HG03342 (cell line): ENCODE measurements around the gene MYOZ3.

ENCODE experiments used
- ATAC-seq: cut with Tn5 transposase; IDR thresholded peaks from one replicate; pipeline ENCODE4 v1.9.1; 2021; ENCODE audit warnings: mild to moderate bottlenecking, moderate library complexity; ENCODE audit not compliant: unreplicated experiment

Gene MYOZ3

DNA sequence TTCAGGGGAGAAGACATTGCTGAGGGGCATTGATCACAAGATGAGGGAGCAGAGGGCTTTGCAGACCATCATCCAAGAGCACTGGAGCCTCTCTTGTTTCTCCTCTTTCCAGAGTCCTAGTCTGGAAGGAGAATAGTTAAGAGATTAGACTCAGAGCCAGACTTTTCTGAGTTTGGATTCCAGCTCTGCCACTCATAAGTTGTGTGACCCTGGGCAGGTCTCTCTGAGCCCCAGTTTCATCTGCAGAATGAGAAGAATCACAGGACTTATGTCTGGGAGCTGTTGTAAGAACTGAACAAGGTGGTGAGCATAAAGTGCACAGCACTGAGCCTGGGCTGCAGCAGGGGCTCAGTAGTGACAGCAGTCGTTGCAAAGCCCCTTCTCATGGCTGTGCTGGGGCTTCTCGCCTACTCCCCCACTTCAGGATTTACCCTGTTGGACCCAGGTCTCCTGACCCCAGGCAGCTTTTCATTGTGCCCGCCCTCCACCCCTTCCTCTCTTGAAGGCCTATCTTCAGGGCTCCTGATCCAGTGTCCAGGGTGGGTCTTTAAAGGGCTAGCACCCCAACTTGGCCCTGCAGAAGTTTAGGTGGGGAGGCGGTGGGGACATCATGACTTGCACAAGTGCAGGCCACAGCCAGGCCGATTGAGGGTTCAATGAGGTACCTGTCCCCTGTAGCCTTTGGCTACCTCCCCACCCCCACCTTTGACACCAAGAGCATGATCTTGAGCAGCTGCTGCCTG lies 19.1 kb upstream of the MYOZ3 start:
- ATAC-seq: no peak

DNA sequence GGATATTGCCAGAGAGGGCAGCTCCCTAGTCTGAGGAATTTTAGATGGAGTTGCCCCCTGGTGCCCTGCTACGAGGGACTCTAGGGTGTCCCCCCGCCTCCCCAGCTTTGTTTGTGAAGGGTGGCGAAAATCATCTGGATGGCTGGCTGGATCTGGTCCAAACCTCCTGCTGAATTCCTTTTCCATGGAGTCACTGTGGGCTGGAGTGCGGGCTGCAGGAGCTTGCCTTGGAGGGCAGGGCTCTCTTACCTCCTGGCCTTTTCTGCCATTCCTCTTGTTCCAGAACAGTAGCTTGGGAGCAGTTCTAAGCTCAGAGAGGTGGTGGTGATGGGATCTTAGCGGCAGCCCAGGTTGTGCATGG lies 18.5 kb upstream of the MYOZ3 start:
- no peak for ATAC-seq

DNA sequence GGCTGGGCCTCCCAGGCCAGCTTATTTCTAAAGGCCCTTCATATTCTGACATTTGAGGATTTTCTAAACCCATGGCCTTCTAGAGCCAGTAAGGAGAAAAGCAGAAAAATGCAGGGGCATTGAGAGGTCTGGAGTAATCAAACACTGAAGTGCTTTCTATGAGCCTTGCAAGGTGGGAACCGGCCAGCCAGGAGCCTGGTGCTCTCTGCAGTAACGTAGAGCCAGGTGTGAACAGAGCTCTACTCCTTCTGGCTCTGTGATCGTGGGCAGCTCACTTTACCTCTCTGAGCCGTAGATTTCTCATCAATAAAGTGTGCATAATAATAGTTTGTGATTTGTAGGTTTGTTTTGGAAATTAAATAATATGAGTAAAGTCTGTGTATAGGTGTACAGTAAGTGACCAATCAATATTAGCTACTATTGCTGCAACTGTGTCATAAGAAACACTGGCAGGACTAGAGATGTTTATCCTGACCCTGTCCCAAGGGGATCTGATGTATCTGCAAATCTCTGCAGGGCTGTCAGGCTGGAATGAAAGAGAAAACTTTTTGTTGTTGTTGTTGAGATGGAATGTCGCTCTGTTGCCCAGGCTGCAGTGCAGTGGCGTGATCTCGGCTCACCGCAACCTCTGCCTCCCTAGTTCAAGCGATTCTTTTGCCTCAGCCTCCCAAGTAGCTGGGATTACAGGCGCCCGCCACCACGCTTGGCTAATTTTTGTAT lies 17.9 kb upstream of the MYOZ3 start:
- ATAC-seq: no peak

DNA sequence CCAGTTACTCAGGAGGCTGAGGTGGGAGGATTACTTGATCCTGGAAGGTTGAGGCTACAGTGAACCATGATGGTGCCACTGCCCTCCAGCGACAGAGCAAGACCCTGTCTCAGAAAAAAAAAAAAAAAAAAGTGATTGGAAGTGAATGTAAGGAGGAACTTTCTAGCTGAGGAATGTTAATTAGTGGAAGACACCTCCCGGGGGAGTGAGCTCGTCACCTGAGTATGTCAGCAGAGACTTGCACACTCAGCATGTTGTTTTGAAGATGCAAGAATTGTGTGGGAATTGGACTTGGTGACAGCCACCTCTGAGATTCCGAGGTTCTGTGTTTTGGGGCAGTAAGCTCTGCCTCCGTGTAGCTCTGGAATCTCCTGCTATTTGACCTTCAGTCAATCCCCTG lies 17.0 kb upstream of the MYOZ3 start:
- ATAC-seq: no peak

DNA sequence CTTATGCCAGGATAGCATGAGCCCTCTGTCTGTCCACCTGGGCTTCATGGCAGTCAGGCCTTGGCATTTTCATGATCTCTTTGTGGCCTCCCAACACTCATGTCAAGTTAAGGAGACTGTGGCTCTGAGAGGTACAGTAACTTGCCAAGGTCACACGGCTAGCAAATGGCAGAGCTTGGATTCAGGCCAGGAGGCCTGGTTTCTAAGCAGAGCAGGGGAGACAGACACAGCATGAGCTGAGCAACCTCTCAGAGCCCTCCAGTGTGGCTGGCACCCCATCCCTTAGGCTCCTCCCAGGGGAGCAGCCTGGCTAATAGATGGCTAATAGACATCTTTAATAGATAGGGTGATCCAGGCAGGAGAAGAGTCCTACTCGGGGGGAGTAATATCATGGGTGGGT lies 16.5 kb upstream of the MYOZ3 start:
- no peak for ATAC-seq

DNA sequence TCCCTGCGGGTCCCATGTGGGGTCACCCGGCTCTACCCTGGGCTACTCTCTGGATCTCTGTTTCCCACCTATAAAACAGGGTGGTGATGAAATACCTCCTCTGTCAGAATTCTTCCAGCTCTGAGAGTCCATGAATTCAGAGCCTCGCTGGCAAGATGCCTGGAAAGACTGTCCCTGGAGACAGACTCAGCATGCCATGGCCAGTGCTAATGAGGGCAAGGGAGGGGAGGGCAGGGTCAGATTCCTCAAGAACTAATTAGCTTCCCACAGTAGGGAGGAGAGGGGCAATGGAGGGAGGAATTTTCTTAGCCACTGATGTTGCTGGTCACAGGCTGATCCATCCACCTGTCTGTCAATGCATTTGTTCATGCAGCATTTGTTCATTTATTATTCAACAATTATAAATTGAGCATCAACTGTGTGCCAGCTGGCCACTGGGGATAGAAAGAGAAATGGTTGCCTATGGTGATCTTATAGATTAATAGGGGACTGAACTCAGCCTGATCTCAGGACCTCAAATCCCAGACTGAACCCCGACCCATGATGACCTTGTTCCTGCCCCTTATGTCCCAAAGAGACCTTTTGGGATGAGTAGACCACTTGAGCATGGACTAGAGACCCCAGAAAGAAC lies 15.9 kb upstream of the MYOZ3 start:
- ATAC-seq: no peak

DNA sequence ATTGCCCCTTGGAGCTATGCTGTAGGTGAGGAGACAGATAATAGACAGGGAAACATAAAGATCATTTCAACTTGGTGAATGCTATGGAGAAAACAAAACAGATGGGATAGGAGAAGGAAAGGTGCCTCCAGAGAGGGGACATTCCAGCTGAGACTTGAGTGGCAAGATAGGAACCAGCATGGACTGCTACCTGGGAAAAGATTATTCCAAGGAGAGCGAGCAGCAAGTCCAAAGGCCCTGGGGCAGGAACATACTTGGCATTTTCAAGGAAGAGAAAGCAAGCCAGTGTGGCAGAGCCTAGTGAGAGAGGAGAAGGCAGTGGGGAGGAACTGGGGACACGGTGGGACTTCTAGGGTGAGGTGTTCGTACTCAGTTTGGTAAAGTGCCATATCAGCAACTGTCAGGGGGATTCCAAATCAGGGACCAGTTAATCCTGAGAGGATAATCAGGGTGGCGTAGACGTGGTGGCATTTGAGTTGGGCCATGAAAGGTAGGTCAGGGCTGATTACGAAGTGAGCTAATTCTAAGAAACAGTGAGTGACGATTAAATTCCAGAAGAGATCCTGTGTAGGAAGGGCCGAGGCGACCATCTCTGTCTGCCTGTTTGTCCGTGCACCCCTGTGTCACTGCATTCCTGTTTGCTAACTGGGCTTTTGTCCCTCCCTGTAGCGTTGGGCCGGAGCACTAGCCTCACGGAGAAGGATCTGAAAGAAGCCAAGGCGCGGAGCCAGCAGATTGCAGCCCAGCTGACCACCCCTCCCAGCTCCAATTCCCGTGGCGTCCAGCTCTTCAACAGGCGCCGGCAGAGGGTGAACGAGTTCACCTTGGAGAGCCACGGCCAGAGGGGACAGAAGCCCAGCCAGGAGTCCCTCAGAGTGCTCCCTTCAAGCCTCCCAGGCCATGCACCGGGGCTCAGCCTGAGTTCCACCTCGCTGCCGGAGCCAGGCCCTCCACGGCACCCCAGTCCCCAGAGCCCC lies 13.5 kb upstream of the MYOZ3 start:
- no peak for ATAC-seq

DNA sequence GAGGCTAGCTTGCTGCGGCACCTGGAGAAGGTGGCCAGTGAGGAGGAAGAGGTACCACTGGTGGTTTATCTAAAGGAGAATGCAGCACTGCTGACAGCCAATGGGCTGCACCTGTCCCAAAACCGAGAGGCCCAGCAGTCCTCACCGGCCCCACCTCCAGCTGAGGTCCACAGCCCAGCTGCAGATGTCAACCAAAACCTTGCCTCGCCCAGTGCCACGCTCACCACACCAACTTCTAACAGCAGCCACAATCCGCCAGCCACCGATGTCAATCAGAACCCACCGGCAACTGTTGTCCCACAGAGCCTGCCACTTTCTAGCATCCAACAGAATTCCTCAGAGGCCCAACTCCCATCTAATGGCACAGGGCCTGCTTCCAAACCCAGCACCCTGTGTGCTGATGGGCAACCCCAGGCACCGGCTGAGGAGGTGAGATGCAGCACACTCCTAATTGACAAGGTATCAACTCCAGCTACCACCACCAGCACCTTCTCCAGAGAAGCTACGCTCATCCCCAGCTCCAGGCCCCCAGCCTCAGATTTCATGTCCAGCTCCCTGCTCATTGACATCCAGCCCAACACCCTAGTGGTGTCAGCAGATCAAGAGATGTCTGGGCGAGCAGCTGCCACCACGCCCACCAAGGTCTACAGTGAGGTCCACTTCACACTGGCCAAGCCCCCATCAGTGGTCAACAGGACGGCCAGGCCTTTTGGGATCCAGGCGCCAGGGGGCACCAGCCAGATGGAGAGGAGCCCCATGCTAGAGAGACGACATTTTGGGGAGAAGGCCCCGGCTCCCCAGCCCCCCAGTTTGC lies 12.6 kb upstream of the MYOZ3 start:
- ATAC-seq: no peak

DNA sequence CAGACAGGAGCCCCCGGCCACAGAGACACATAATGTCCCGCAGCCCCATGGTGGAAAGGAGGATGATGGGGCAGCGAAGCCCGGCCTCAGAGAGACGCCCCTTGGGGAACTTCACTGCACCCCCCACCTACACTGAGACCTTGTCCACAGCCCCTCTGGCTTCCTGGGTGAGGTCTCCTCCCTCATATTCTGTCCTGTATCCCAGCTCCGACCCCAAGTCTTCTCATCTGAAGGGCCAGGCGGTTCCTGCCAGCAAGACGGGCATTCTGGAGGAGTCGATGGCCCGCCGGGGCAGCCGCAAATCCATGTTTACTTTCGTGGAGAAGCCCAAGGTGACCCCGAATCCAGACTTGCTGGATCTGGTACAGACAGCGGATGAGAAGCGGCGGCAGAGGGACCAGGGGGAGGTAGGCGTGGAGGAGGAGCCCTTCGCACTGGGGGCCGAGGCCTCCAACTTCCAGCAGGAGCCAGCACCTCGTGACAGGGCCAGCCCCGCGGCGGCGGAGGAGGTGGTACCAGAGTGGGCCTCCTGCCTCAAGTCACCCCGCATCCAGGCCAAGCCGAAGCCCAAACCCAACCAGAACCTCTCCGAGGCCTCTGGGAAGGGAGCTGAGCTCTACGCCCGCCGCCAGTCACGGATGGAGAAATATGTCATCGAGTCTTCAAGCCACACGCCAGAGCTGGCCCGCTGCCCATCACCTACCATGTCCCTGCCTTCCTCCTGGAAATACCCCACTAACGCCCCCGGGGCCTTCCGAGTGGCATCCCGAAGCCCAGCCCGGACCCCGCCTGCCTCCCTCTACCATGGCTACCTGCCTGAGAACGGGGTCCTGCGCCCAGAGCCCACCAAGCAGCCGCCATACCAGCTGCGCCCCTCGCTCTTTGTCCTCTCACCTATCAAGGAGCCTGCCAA lies 11.7 kb upstream of the MYOZ3 start:
- no peak for ATAC-seq

DNA sequence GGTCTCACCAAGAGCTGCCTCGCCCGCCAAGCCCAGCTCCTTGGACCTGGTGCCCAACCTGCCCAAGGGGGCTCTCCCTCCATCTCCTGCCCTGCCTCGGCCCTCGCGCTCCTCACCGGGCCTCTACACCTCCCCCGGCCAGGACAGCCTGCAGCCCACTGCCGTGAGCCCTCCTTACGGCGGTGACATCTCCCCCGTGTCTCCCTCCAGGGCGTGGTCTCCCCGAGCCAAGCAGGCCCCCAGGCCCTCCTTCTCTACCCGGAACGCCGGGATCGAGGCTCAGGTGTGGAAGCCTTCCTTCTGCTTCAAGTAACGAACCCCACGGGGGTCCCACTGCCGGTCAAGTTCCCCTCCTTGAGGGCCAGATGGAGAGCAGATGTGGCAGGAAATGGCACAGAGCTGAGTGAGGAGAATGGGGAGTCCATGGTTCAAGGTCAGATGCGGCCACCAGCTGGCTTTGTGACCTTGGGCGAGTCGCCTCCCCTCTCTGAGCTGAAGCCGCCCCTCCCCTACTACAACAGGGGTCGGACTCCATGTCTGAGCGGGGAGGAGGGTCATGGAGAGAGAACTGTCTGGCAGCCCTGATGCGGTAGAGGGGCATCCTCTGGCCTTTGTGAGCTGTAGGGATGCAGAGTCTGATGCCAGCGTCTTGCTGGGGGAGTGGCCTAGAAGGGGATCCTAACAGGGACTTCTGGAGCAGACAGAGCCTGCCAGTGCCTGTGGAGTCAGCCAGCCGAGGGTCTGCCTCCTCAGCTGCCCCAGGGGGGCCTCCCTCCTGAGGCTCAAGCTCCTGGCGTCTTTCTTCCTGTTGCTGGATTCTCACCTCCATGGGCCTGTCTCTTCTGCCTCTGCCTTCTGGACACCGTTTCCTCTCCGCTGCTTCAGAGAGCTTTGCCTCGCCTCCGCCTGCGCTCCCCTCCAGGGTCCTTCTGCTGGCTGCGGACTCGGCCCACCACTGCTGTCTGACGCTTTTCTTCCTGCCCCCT lies 10.7 kb upstream of the MYOZ3 start:
- ATAC-seq: no peak

DNA sequence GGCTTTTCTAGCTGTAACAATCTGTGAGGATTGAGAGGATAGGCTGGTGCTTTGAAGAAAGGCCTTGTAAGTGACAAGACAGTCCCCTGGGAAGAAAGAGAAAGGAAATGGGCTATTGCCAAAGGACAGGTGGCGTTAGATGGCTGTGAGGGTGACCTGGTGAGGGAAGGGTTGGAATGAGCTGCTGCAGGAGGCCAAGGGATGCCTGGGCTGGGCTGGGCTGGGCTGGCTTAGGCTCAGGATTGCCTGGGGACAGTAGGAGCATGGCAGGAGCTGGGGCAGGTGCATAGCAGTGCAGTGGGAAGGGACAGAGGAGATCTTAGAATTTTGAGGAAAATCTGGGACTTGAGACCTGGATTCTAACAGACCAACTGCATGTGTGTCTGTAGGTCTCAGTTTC lies 9.7 kb upstream of the MYOZ3 start:
- ATAC-seq: no peak

DNA sequence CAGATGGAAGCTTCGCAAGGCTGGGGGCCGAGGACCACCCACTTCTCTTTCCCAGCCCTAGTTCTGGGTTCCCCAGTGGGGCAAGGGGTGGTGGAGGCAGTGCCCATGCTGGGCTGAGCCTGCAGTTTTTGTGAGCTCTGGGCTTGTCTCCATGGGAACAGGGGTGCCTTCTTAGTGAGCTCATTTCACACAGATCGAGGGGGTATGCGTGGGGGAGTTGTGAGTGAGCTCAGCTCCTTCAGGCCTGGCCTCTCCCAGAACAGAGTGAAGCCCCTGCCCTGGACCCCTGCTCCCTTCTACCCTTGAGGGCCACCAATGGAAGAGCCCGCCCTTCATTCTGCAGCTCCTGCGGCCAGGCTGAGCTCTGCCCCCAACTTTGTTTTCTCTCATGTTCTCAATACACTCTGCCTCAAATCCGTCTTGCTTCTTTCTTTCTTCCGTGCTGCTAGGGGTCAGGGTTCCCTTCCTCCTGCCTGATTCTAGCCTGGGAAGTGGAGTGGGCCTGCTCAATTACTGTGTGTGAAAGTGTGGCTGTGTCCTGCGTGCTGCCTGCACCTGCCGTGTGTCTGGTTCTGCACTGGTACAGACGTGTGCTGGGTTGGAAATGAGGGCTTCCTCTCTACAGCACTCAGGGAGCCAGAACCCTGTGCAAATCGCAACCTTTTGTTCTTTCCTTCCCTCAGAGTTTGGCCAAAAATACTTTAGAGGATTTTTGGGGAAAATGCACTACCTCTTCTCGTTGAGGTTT lies 9.0 kb upstream of the MYOZ3 start:
- no peak for ATAC-seq

DNA sequence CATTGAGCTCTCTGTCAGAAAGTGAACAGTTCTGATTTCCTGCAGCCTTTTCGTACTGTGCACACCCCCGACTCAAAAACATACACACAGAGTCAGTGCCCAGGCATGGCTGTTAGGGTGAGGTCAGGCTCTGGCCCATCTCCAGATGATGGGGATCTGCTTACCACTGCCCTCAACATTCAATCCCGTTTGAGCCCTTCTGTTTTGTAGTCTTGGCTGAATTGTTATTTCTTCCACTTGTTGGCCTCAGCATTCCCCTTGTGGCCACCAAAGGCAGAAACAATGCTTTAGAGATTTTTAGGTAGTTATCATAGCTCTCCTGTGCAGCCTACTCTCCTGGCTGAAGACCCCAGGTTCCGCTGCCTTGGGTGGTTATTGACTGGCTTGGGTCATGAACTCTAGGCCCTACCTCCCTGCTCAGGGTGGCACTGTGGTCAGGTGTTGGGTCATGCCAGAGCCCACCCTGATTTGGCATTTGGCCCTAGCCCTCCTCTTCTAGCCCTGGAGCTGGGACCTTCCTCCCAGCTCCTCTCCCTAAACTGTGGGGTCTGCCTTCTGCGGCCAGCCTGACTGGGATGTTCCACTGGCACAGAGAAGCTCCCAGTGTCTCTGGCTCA lies 7.8 kb upstream of the MYOZ3 start:
- ATAC-seq: no peak

DNA sequence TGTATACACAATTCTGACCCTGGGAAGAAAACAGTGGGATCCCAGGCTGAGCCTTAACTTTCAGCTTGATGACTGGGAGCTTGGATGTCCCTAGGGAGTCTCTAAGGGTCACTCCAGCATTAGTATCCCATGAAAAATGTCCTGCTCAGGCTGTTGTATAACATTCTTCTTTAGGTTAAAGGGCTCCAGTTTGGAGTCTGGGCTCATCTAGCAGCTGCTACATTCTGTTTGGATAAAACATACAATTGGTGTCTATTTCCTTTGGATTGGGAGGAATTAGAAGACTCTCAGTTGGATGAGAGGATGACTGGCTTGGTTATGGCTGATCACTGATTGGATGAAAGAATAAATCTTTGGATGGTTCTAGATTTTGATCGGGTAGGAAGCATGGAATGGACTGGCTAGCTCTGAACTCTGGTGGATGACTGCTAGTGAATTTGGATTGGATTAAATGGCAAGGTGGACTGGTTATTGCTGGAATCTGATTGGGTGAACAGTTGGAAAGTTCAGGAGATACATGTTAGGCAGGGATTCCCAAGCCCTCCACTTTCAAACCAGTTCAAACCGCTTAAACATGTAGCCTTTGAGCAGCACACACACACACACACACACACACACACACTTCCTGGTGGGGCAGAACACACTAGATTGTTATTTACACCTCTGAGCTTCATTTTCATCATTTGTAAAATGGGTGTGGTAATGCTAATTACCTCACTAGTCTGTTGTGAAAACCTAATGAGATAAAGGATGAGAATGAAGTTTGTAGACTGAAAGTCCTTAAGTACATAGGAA lies 7.1 kb upstream of the MYOZ3 start:
- ATAC-seq: no peak

DNA sequence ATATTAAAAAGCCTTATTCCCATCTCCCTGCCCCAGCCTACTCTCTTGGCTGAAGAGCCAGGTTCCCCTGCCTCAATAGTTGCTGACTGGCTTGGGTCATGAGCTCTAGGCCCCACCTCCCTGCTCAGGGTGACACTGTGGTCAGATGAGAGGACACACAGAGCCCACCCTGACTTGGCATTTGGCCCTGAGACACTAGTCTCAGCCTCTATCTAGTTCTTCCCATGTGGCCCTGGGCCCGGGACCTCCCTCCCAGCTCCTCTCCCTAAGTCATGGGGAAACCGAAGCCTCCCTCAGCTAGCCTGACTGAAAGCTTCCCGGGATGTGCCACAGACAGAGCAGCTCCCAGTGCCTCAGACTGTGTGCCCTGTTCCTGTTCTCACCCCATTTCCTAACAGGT lies 5.8 kb upstream of the MYOZ3 start:
- no peak for ATAC-seq
